22Rv1 (cell line): ENCODE data around the gene MIPOL1.

Experiments
- ZFX ChIP-seq: fragments of 450-650 bp; IDR thresholded peaks from 2 replicates; pipeline ENCODE4 v1.6.1; 2017; ENCODE audit warnings: antibody characterized with exemption, borderline replicate concordance
- TF ChIP-seq, protein P1 (sequence below): fragments of 450-650 bp; IDR thresholded peaks from 2 replicates; pipeline ENCODE4 v1.5.1; 2017; ENCODE audit warnings: mild to moderate bottlenecking

DNA sequence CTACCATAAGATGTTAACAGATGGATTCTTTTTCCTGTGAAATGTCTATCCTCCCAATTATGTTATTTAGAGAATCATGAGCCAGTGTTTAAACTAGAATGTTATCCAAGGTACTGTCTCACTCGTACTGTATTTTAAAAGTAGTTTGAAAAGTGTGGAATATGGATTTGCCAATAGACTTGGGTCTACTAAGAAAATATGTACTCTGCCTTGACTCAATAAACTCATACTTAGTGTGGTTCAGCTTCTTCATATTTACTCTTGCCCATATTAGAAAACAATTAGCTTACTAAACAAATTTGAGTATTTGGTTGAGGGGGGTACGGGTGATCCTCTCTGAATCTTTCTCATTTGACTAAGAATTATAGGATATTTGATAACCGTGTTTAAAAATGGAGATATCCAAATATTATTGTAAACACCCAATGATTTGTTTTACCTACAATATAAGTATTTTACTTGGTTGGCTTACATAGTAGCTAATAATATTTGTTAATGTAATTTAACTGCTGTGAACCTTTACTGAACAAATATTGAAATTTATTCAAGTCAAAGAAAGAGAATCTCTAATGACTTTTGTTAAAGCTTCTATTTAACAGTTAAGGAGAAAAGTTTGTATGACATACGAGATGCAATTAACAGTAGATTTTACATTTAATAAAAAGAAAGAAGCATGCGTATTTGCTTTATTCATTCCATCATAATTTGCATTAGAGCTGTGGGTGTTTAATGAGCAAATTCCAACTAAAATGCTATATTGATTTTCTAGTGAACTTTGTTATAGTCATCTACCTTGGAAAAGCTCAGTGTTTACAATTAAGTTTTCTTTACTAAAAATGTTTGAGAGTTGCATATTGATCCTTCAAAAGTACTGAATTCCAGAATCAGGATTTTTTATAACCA is 81.2 kb downstream of the MIPOL1 start:
- TF ChIP-seq, protein P1, sequence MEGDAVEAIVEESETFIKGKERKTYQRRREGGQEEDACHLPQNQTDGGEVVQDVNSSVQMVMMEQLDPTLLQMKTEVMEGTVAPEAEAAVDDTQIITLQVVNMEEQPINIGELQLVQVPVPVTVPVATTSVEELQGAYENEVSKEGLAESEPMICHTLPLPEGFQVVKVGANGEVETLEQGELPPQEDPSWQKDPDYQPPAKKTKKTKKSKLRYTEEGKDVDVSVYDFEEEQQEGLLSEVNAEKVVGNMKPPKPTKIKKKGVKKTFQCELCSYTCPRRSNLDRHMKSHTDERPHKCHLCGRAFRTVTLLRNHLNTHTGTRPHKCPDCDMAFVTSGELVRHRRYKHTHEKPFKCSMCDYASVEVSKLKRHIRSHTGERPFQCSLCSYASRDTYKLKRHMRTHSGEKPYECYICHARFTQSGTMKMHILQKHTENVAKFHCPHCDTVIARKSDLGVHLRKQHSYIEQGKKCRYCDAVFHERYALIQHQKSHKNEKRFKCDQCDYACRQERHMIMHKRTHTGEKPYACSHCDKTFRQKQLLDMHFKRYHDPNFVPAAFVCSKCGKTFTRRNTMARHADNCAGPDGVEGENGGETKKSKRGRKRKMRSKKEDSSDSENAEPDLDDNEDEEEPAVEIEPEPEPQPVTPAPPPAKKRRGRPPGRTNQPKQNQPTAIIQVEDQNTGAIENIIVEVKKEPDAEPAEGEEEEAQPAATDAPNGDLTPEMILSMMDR = no peak
- TF ChIP-seq ZFX = no peak
